Eye (tissue), 1 donor: ENCODE data around the gene FXYD4.
A peak's percentile ranks its signal among the peaks of the same experiment; 100 is the strongest.

ENCODE experiments used
- DNase-seq: peaks from one replicate; pipeline ENCODE4 v3.0.0-alpha.2; 2015

The FXYD4 gene

GRCh38 chr10:43347997-43348396 is 23.4 kb upstream of the FXYD4 start:
- DNase-seq, result no peak

DNA sequence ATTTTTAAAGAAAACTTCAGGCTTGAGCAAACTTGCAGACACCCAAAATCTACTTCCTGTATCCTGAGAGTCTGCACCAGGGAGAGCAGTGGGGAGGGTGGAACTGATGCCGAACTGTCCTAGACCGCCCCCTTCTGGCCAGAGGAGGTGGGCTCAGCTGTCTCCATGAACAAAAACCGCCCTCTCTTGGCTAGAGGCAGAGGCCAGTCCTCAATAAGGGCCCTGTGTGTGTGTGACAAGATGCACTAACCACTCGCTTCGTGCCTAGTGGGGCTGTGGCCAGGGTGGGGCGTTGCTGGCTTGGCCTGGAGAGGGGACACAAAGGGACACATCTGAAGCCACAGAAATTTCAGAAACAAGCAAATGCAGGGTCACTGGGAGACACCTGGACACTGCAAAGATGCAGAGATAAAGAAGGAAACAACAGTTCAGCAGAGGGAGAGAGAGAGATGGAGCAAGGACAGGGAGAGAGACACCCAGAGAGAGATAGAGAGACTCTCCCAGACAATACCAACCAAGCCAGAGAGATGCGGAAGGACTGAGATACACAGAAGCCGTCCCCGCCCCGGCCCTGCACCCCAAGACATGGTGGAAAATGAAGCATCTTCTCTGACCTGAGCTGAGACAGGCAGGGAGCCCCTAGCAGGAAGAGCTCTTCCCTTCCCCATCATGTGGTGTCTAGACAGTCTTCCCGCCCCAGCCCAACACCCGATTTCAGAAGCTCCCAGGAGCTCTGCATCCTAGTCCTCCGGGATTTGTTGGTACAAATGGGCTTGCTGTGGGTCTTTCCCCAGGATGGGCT is 22.7 kb upstream of the FXYD4 start:
- DNase-seq, result peak; percentile 93

DNA sequence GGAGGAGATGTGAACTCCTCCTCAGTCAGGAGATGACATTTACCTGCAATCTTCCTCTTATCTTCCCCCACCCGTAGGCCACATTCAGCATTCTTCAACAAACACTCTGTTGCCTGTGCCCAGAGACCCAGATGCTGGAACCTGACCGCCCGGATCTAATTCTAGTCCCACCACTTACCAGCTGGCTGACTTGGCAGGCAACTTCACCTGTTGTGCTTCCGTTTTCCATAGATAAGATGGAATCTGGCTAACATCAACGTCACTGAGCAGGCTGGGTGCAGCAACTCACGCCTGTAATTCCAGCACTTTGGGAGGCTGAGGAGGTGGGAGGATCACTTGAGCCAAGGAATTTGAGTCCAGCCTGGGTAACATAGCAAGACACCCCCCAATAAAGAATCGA is 21.3 kb upstream of the FXYD4 start:
- no peak for DNase-seq

GRCh38 chr10:43350686-43351085 is 20.8 kb upstream of the FXYD4 start:
- peak; percentile 26 for DNase-seq

- DNase-seq, result no peak
Observed at GRCh38 chr10:43351301-43351700, 20.1 kb upstream of the FXYD4 start.

- DNase-seq, result no peak
Observed at GRCh38 chr10:43352951-43353350, 18.5 kb upstream of the FXYD4 start.

DNA sequence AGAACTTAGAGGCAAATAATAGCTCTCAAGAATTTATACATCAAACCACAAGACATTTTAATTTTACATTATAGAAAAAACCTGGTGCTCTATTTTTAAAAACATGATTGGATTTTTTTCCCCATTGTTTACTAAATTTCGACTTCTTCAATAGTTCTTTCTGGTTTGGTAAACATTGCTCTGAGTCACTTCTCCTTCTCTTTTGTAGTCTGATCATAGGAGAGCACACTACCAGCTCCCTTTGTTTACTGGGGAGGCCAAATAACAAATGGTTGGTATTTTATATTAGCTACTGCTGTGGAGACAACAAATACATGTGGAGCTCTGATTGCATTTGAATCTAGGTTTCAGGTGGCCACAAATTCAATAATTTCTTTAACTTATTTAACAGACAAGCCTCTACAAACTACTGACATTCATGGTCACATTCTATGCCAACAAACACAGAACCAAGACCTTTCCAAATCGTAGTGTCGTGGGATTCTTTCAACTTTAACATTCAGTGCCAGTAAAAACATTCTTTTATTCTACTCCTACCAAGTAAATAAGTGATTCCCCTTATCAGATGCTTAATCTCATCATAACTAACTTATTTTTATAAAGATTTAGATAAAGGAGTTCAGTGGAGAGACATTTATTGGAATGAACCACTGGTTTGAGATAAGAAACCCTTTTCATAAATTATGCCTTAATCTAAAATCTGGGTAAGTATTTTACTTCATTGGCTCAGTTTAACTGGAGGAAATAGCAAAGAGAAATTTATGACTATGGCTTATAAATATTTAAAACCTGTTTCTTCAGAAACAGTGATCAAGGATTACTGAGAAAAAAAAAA is 17.7 kb upstream of the FXYD4 start:
- DNase-seq, result no peak

DNA sequence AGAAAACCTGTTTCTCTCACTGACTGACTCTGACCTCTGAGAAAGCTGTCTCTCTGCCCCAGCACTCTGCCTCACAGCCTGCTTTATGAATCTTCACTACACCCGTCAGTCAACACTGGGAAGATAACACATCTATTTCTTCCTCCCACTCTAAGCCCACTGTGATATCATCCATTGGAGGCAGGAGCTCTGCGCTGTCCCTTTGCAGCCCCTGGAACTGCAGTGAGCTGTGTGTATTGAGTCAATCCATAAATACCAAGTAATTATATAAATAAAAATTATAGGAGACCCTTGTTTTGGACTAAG is 17.2 kb upstream of the FXYD4 start:
- no peak for DNase-seq

GRCh38 chr10:43354879-43355380 is 16.5 kb upstream of the FXYD4 start:
- DNase-seq, result no peak

- no peak for DNase-seq
Observed at GRCh38 chr10:43355749-43356371, 15.6 kb upstream of the FXYD4 start.

DNA sequence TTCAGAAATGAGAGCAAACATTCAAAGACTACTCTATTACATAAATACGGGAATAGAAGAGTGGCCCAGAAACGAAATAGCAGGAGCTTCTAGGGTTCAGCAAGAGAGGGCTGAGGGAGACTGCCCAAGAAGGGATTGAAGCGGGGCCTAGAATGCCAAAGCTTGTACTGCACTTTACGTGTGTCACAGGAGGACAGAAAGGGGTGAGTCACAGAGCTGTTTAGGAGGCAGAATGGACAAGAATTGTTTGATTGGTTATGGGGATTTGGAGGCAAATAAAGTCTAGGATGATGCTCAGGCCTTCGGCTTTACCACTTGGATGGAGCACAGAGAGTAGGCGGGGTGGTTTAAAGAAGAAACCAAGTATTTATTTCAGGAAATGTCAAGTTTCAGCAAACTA is 11.3 kb upstream of the FXYD4 start:
- no peak for DNase-seq

DNA sequence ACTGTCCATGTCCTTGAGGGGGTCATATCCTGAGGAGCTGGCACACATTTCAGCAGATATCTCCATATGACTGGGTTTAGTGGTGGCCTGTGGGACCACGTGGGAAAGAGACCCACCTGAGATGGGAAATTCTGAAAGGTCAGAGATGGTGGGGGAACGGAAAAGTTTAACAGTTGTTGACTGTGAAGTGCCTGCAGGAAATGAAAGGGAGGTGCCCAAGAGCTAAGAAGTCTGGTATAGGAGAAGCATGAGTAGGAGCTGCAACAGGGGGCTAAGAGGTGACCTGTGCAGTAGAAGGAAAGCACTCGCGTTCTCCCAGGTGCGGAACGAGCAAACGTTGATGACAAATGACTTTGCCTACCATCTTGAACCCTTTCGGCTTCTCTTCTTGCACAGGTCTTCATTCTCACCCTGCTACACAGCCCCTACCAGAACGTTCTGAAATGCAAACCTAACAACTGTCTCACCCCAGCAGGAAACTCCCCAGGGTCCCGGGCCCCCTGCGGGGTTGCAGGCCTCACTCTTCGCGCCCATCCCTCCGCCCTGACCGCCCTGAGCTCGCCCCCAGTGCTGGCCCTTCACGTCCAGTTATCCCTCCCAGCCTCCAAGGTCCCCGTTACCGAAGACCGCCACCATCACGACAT is 9.8 kb upstream of the FXYD4 start:
- no peak for DNase-seq

DNA sequence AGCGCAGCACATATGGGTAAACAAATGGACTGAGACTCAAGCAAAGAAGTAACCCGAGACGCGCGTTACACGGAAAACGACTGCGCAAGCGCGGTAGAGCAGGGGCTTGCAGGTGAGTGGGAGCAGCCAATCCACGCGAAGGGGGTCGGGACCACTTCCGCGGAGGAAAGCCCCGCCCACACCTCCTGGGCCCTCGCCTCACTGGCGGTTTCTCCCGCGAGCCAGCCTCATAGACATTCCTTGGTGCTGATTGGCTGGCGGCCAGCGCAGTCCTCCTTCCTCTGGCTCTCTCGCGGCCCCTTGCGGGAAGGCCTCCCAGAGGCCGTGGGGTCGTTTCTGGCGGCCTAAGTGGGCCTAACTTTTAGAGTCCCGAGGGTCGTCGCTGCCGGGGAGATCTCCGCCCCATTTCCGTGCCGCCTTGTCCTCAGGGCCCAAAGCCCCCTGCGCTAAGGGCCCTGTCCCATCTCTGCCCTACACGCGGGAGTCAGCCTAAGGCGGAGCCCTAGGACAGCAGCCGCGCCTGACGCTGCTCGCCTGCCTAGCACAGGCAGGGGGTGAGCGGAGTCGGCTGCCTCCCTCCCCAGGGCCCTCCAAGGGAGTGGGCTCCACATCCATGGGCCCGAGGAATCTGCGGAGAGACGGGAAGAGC is 9.1 kb upstream of the FXYD4 start:
- DNase-seq, result peak; percentile 98

DNA sequence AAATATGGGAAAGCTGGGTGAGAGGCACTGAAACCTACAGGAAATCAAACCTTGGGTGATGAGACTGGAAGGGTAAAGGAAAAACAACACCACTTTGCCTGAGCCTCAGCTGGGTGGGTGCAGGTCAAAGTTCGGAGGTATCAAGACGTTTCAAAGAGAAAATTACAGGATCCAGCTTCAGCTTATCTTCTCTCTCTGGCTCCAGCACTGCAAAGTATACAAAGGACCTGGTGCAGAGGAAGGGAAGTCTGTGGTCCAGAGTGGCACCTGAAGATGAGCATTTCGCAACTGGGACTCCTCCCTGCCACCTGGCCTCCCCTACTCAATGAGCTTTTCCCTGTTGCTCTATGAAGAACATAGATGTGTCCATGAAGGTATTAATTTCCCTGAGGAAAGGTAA is 6.4 kb upstream of the FXYD4 start:
- DNase-seq, result no peak

- no peak for DNase-seq
Observed at GRCh38 chr10:43369921-43370320, 1.5 kb upstream of the FXYD4 start.

GRCh38 chr10:43370671-43371215 is 693 bp upstream of the FXYD4 start:
- no peak for DNase-seq

GRCh38 chr10:43372765-43373361 is 1.4 kb downstream of the FXYD4 start:
- DNase-seq, result peak; percentile 48

- no peak for DNase-seq
Observed at GRCh38 chr10:43373461-43373860, 2.0 kb downstream of the FXYD4 start.

DNA sequence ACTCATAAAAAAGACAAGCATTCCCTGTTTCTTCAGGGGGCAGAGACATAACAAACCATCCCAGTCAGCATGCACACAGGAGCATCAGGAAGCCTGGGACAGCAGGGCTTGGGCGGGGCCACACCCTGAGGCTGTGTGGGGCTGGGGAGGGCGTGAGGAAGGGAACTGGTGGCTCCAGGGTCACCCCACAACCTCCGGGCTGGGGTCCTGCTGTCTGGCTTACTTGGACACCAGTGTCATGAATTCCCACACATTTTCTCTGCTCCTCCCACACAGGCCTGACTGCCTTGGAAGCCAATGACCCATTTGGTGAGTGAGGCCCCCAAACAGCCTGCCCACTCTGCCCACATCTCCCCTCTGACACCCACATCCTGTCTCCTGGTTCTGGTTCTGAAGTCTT is 2.8 kb downstream of the FXYD4 start:
- no peak for DNase-seq

DNA sequence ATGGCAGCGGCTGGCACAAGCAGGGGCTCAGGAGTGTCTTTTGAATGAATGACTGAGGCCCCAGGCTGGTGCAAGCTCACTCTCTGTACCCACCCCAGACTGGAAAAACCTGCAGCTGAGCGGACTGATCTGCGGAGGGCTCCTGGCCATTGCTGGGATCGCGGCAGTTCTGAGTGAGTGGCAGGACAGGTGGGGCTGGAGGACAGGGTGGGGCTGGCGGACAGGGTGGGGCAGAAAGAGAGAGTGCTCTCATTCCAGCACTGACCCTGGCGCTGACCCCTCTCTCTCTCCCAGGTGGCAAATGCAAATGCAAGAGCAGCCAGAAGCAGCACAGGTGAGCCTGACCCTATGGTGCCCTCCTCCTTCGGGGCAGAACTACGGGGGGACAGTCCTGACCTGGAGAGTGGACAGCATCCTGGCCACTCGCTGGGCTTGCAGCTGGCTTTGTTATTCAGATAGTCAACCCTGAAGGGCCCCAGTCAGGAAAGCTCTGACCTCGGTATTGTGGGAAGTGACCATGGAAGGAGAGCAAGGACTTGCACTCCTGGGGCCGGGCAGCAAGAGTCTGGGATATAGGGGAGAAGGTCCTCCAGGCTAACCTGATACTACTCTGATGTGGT is 4.1 kb downstream of the FXYD4 start:
- no peak for DNase-seq

DNA sequence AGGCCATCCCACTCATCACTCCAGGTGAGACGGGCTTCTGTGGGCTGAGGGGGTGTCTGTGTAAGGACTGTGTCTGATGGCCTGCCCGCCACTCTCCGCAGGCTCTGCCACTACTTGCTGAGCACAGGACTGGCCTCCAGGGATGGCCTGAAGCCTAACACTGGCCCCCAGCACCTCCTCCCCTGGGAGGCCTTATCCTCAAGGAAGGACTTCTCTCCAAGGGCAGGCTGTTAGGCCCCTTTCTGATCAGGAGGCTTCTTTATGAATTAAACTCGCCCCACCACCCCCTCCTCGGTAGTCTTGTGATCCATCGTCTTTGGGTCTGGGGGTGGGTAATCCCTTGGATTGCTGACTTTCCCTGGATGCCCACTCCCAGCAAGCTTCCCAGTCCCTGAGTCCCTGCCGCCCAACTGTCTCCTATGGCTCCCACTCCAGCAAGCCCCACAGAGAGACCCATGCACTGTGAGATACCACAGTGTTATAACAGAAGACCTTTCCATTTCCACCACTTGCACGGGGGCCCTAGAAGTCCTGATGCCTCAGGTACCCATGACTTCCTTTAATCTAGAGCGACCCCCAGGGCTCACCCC is 4.7 kb downstream of the FXYD4 start:
- DNase-seq, result no peak
